Measurements from ENCODE around the gene CXCL11.
"Not testable (repeated sequence)": the region's sequence is repeated elsewhere in the genome, so short reads cannot be mapped to it uniquely, and the experiment has no call there.

Gene CXCL11

DNA sequence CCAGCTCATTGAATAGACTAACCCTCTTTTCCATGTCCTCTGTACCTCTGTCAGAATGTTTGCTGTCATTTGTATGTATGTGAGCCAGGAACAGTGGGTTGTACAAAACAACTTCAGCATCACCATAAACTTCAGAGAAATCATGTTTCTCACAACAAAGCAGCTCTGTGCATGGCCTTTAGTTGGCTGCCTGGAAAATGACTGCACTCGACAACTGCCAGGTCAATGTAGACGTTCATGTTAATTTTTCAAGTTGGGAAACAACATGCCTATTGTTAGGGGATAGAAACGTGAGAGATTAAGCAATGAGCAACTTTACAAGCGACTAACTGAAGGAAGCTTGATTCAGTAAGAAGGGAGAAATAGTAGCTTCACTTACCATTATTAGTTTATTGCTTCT, 17.9 kb upstream of the CXCL11 start:
- H3K4me1 ChIP-seq (ENCODE audit: control insufficient read depth in 1 of 2, insufficient read depth in 2 of 2, low read length in 2 of 2): no peaks in the 10 kb centered on the region
- no peaks in the 10 kb centered on the region for H3K27me3 ChIP-seq (ENCODE audit: insufficient read depth, low read length)
- H3K23ac ChIP-seq (ENCODE audit: low read length): no peak overlapping the region
- no peak overlapping the region for H4K8ac ChIP-seq (ENCODE audit: low read depth, low read length)
- no peak overlapping the region for H3K18ac ChIP-seq (ENCODE audit: low read length)
- no peak overlapping the region for H2BK120ac ChIP-seq (ENCODE audit: insufficient read depth, low read length, poor library complexity)
- H4K12ac ChIP-seq (ENCODE audit: low read depth, low read length): no peak overlapping the region
- no peak overlapping the region for H3K9ac ChIP-seq (ENCODE audit: low read length)
- no peak overlapping the region for H2BK5ac ChIP-seq (ENCODE audit: low read depth, low read length, poor library complexity)
- no peak overlapping the region for H2BK12ac ChIP-seq (ENCODE audit: low read length)
- no peak overlapping the region for H3K14ac ChIP-seq (ENCODE audit: low read length)
- H3K9me3 ChIP-seq (ENCODE audit: insufficient read depth, low read depth, low read length): no peaks in the 10 kb centered on the region
- no CpG with 5 or more reads among the region's 4 CpGs for WGBS (ENCODE audit: extremely low coverage, insufficient coverage, insufficient read length)
- H2AK5ac ChIP-seq (ENCODE audit: low read length): no peak overlapping the region
- no peaks in the 10 kb centered on the region for H3K79me1 ChIP-seq (ENCODE audit: low read length)
- H3K36me3 ChIP-seq (ENCODE audit: control insufficient read depth in 1 of 2, insufficient read depth in 2 of 2, low read length in 2 of 2): no peaks in the 10 kb centered on the region
- no peak overlapping the region for H4K91ac ChIP-seq (ENCODE audit: low read depth, low read length)
- H3K4me3 ChIP-seq (ENCODE audit: low read depth, low read length): no peak overlapping the region
- H2AFZ ChIP-seq (ENCODE audit: insufficient read depth, low read length, poor library complexity): no peak overlapping the region
- no peak overlapping the region for H3K4ac ChIP-seq (ENCODE audit: low read depth, low read length)
- H3K27ac ChIP-seq (ENCODE audit: low read depth, low read length): no peak overlapping the region
- H3K4me2 ChIP-seq (ENCODE audit: low read length): no peak overlapping the region
- no peak for DNase-seq
- no peaks in the 10 kb centered on the region for H3K79me2 ChIP-seq (ENCODE audit: control insufficient read depth, insufficient read depth, low read length, poor library complexity)

DNA sequence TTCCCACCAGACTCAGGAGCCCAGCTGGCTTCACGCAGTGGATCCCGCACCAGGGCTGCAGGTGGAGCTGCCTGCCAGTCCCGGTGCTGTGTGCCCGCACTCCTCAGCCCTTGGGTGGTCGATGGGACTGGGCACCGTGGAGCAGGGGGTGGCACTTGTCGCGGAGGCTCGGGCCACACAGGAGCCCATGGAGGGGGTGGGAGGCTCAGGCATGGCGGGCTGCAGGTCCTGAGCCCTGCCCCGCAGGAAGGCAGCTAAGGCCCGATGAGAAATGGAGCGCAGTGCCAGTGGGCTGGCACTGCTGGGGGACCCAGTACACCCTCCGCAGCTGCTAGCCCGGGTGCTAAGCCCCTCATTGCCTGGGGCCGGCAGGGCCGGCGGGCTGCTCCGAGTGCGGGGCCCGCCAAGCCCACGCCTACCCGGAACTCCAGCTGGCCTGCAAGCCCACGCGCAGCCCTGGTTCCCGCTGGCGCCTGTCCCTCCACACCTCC, 14.7 kb upstream of the CXCL11 start:
- H3K36me3 ChIP-seq (ENCODE audit: control insufficient read depth in 1 of 2, insufficient read depth in 2 of 2, low read length in 2 of 2); H2BK12ac ChIP-seq (ENCODE audit: low read length); H2AFZ ChIP-seq (ENCODE audit: insufficient read depth, low read length, poor library complexity); H3K4ac ChIP-seq (ENCODE audit: low read depth, low read length); H3K14ac ChIP-seq (ENCODE audit: low read length); H3K23ac ChIP-seq (ENCODE audit: low read length); H3K18ac ChIP-seq (ENCODE audit: low read length); H3K4me2 ChIP-seq (ENCODE audit: low read length); H4K12ac ChIP-seq (ENCODE audit: low read depth, low read length); H3K4me3 ChIP-seq (ENCODE audit: low read depth, low read length); H4K8ac ChIP-seq (ENCODE audit: low read depth, low read length); H3K27me3 ChIP-seq (ENCODE audit: insufficient read depth, low read length); H2BK120ac ChIP-seq (ENCODE audit: insufficient read depth, low read length, poor library complexity); H2AK5ac ChIP-seq (ENCODE audit: low read length); H2BK5ac ChIP-seq (ENCODE audit: low read depth, low read length, poor library complexity); DNase-seq; H3K9me3 ChIP-seq (ENCODE audit: insufficient read depth, low read depth, low read length); H4K91ac ChIP-seq (ENCODE audit: low read depth, low read length); H3K79me1 ChIP-seq (ENCODE audit: low read length); H3K9ac ChIP-seq (ENCODE audit: low read length); H3K79me2 ChIP-seq (ENCODE audit: control insufficient read depth, insufficient read depth, low read length, poor library complexity); H3K4me1 ChIP-seq (ENCODE audit: control insufficient read depth in 1 of 2, insufficient read depth in 2 of 2, low read length in 2 of 2); H3K27ac ChIP-seq (ENCODE audit: low read depth, low read length): not testable (repeated sequence)
- no CpG with 5 or more reads among the region's 27 CpGs for WGBS (ENCODE audit: extremely low coverage, insufficient coverage, insufficient read length)

DNA sequence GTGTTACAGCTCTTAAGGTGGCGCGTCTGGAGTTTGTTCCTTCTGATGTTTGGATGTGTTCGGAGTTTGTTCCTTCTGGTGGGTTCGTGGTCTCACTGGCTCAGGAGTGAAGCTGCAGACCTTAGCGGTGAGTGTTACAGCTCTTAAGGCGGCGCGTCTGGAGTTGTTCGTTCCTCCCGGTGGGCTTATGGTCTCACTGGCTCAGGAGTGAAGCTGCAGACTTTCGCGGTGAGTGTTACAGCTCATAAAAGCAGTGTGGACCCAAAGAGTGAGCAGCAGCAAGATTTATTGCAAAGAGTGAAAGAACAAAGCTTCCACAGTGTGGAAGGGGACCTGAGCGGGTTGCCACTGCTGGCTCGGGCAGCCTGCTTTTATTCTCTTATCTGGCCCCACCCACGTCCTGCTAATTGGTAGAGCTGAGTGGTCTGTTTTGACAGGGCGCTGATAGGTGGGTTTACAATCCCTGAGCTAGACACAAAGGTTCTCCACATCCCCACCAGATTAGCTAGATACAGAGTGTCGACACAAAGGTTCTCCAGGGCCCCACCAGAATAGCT, 14.1 kb upstream of the CXCL11 start:
- H3K18ac ChIP-seq (ENCODE audit: low read length); H3K79me1 ChIP-seq (ENCODE audit: low read length); H3K79me2 ChIP-seq (ENCODE audit: control insufficient read depth, insufficient read depth, low read length, poor library complexity); DNase-seq; H3K27me3 ChIP-seq (ENCODE audit: insufficient read depth, low read length); H3K9me3 ChIP-seq (ENCODE audit: insufficient read depth, low read depth, low read length); H3K36me3 ChIP-seq (ENCODE audit: control insufficient read depth in 1 of 2, insufficient read depth in 2 of 2, low read length in 2 of 2); H2BK5ac ChIP-seq (ENCODE audit: low read depth, low read length, poor library complexity); H2AFZ ChIP-seq (ENCODE audit: insufficient read depth, low read length, poor library complexity); H4K8ac ChIP-seq (ENCODE audit: low read depth, low read length); H4K91ac ChIP-seq (ENCODE audit: low read depth, low read length); H3K4me3 ChIP-seq (ENCODE audit: low read depth, low read length); H2AK5ac ChIP-seq (ENCODE audit: low read length); H3K4ac ChIP-seq (ENCODE audit: low read depth, low read length); H2BK12ac ChIP-seq (ENCODE audit: low read length); H3K23ac ChIP-seq (ENCODE audit: low read length); H3K27ac ChIP-seq (ENCODE audit: low read depth, low read length); H3K4me2 ChIP-seq (ENCODE audit: low read length); H3K4me1 ChIP-seq (ENCODE audit: control insufficient read depth in 1 of 2, insufficient read depth in 2 of 2, low read length in 2 of 2); H3K9ac ChIP-seq (ENCODE audit: low read length); H3K14ac ChIP-seq (ENCODE audit: low read length); H4K12ac ChIP-seq (ENCODE audit: low read depth, low read length); H2BK120ac ChIP-seq (ENCODE audit: insufficient read depth, low read length, poor library complexity): not testable (repeated sequence)
- WGBS (ENCODE audit: extremely low coverage, insufficient coverage, insufficient read length): no CpG with 5 or more reads among the region's 17 CpGs

DNA sequence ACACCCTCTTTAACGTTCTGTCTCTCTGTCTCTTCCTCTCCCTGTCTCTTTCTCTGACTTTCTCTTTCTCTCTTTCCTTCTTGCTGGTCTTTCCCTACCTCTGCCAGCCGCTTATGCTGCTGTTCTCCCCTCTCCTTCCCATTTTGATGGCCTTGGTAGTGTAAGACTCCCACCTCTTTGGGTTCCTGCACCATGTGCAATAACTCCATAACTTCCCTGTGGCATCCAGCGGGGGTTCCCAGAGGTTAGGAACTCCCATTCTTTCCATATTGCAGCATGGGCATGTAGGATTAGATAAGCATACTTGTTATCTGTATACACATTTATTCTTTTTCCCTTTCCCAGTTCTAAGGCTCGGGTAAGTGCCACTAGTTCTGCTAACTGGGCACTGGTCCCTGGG, 8.8 kb upstream of the CXCL11 start:
- not testable (repeated sequence) for H3K4me3 ChIP-seq (ENCODE audit: low read depth, low read length); H2BK5ac ChIP-seq (ENCODE audit: low read depth, low read length, poor library complexity); H3K4me1 ChIP-seq (ENCODE audit: control insufficient read depth in 1 of 2, insufficient read depth in 2 of 2, low read length in 2 of 2); H2BK12ac ChIP-seq (ENCODE audit: low read length); H3K9me3 ChIP-seq (ENCODE audit: insufficient read depth, low read depth, low read length); H3K9ac ChIP-seq (ENCODE audit: low read length); H3K27ac ChIP-seq (ENCODE audit: low read depth, low read length); H4K8ac ChIP-seq (ENCODE audit: low read depth, low read length); H3K27me3 ChIP-seq (ENCODE audit: insufficient read depth, low read length); H2AK5ac ChIP-seq (ENCODE audit: low read length); H2AFZ ChIP-seq (ENCODE audit: insufficient read depth, low read length, poor library complexity); H3K4me2 ChIP-seq (ENCODE audit: low read length); H3K18ac ChIP-seq (ENCODE audit: low read length); H4K12ac ChIP-seq (ENCODE audit: low read depth, low read length); H3K79me1 ChIP-seq (ENCODE audit: low read length); H4K91ac ChIP-seq (ENCODE audit: low read depth, low read length); H3K4ac ChIP-seq (ENCODE audit: low read depth, low read length); H2BK120ac ChIP-seq (ENCODE audit: insufficient read depth, low read length, poor library complexity); H3K79me2 ChIP-seq (ENCODE audit: control insufficient read depth, insufficient read depth, low read length, poor library complexity); H3K36me3 ChIP-seq (ENCODE audit: control insufficient read depth in 1 of 2, insufficient read depth in 2 of 2, low read length in 2 of 2); H3K23ac ChIP-seq (ENCODE audit: low read length); DNase-seq; H3K14ac ChIP-seq (ENCODE audit: low read length)
- WGBS (ENCODE audit: extremely low coverage, insufficient coverage, insufficient read length): no CpG with 5 or more reads among the region's 4 CpGs

Data from trophoblast cell (in vitro differentiated cells and primary cell).